GM12864 (cell line): Measurements from ENCODE around the gene DDRGK1.

Experiments
- DNase-seq: peaks from one replicate; pipeline ENCODE4 v3.0.0-alpha.2; 2011; ENCODE audit warnings: low read depth
- H3K4me3 ChIP-seq: 2 replicates; pipeline ENCODE4 v1.5.1; 2011; ENCODE audit warnings: mild to moderate bottlenecking, low read depth, low read length, control low read depth
- TF ChIP-seq, protein P1 (sequence below): IDR thresholded peaks from 2 replicates; pipeline ENCODE4 v1.5.1; 2011; ENCODE audit warnings: low read depth, mild to moderate bottlenecking, moderate library complexity, low read length, control low read depth, inconsistent platforms; ENCODE audit errors: missing control alignments

Gene DDRGK1

DNA sequence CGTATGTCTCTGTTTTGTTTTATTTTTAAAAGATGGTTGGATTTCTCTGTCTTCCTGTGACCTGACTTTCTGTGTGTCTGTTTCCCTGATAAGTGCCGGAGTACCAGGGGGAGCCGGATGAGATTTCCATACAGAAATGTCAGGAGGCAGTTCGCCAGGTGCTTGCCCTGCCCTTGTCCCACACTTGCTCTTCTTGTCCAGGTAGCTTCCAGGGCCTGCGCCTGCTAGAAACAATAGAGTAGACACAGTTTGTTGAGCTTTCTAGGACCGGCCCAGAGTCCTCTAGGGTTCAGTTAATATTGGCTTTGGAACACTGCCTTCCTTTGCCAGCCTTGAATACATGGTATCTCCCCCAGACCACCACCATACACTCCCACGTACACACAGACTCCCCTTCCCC, 8.7 kb upstream of the DDRGK1 start:
- no peak for DNase-seq
- TF ChIP-seq, protein P1, sequence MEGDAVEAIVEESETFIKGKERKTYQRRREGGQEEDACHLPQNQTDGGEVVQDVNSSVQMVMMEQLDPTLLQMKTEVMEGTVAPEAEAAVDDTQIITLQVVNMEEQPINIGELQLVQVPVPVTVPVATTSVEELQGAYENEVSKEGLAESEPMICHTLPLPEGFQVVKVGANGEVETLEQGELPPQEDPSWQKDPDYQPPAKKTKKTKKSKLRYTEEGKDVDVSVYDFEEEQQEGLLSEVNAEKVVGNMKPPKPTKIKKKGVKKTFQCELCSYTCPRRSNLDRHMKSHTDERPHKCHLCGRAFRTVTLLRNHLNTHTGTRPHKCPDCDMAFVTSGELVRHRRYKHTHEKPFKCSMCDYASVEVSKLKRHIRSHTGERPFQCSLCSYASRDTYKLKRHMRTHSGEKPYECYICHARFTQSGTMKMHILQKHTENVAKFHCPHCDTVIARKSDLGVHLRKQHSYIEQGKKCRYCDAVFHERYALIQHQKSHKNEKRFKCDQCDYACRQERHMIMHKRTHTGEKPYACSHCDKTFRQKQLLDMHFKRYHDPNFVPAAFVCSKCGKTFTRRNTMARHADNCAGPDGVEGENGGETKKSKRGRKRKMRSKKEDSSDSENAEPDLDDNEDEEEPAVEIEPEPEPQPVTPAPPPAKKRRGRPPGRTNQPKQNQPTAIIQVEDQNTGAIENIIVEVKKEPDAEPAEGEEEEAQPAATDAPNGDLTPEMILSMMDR: no peak
- no peak overlapping the region for H3K4me3 ChIP-seq

DNA sequence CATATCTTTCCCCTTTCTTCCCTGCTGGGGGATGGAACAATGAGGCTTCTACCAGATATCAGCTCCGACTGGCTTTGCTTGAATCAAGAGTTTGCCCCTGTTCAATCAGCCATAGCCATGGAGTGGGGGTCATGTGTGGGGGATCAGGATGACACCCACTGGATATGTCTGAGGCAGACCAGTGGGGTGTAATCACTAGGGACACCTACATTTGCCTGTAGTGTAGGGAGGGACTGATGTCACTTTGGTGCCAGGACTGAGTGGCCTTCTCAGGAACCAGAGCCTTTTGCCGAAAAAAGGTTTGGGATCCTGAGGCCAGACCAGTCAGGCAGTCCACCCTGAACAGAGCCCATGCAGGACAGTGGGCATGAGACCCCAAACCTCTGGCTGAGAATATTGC, 5.9 kb upstream of the DDRGK1 start:
- TF ChIP-seq, protein P1: no peak
- DNase-seq: no peak
- peak overlapping the region; percentile 91 for H3K4me3 ChIP-seq

DNA sequence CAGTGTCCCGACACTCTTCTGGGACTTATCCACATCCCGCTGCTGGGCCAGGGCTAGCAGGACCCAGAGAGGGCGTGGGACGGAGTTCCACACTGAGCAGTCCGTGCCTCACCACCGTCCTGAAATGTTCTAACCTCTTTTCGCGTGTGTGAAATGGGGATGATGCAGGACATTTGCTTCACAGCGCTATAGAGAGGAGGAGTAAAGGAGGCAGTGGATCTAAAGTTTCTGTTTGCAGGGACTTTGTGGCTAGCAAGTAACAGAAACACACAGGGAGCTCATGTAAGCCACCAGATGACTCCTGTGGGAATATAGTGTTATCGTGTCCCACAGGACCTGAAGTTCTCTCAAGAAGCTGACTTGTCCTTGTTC, 5.5 kb upstream of the DDRGK1 start:
- peak overlapping the region; percentile 91 for H3K4me3 ChIP-seq
- no peak for DNase-seq
- TF ChIP-seq, protein P1: no peak

DNA sequence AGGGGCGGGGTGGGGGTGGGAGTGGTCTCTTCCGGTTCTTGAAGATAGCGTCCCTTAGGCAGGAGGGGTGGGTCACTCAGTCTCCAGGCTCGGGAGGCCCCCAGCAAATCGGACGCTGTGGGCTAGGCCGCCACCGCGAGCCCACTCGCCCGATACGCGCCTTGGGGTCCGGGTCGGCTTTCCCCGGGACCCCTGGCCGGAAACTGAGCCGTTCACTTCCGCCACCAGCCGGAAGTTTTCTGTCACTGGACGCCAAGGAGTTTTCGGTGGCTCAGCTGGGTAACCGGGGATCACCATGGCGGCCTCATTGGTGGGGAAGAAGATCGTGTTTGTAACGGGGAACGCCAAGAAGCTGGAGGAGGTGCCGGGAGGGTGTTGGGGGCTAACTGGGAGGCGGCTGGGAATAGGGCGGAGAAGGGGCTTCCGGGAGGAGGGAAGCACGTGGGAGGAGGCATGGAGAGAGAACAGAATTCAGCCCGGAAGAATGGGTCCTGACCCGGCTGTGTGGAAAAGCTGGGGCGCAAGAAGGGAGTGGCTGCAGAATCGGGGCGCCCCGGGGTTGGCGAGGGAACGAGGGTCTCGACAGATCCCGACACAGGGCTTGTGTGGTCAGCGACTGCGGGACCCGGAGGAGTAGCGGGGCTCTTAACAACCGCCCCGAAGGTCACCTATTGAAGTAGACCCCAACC, 4.9 kb upstream of the DDRGK1 start, which contains the start of gene ITPA:
TSS of gene ITPA (plus strand) at position 242 of the 689 bp plus-strand sequence. CDS start at position 296, 54 bp downstream.
- TF ChIP-seq, protein P1: no peak
- peak within 1 kb of the TSS; percentile 91 for H3K4me3 ChIP-seq
- DNase-seq: no peak

DNA sequence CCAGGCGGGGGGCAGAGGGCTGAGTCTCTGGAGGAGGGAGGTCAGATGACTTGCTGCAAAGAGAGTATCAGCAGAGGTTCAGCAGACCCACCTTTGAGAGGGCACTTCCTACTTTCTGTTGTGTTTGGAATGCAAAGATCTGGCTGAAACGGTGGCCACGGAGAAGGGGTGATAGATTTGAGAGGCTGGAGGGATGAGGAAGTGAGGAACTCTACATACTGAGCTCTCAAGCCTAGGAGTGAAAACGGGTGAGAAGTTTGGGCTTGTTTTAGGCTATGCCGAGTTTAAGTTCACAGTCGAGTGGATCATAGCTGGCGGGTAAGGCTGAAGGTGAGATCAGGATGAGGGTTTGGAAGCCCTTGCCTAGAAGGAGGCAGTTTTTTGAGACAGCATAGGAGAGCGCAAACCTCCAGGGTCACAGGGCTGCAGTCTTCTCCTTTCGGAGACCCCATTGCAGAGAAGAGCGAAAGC, 4.3 kb upstream of the DDRGK1 start:
- no peak for DNase-seq
- H3K4me3 ChIP-seq: peak overlapping the region; percentile 91
- TF ChIP-seq, protein P1: no peak

DNA sequence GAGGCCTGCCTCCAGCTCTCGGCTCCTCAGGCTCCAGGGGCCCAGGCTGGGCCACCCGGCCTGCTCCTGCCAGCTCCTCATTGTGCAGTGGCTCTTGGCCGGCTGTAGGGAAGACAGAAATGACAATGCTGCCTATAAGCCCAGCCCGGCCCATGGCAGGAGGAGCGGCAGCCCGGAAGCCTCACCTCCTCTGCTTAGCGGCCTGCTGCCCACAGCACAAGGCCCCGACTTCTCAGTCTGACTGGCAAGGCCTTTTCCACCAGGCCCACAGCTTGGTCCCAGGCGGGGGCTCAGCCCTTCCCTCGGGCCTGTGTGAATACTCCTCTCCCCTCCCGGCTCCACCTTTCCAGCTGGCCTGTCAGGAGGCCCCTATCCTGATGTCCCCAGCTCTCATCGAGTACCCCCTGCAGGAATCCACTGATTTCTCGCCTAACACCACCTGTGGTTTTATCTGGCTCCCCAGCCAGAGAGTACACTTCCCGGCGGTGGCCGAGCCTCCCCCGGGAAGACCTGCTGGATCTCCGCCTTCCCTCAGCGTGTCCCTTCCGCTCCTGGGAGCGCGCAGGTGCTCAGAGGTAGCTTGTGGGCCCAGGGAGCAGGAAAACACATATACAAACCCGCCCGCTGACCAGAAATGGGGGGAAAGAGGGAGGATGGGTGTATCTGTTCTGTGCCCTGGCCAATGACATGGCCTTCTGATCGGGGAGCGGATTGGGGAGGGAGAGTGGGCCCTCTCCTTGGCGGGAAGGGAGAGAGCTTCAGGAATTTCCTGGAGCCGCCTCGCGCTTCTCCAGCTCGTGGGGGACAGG, 963 bp downstream of the DDRGK1 start:
- no peak for DNase-seq
- TF ChIP-seq, protein P1: no peak
- H3K4me3 ChIP-seq: peak overlapping the region; percentile 74
